ENCODE results near the gene ATXN7L3. TPM values are rescaled to one million over a fixed set of nuclear protein-coding genes. Genes with fewer than 3 reads are reported as not detected.

The ATXN7L3 gene
- total and polyA plus RNA-seq, 9 of the 15 experiments (the other 6 are each of a cell fraction or from before 2014, with no cell fraction given) = 0.62 to 66.1 (median 33.2) TPM

DNA sequence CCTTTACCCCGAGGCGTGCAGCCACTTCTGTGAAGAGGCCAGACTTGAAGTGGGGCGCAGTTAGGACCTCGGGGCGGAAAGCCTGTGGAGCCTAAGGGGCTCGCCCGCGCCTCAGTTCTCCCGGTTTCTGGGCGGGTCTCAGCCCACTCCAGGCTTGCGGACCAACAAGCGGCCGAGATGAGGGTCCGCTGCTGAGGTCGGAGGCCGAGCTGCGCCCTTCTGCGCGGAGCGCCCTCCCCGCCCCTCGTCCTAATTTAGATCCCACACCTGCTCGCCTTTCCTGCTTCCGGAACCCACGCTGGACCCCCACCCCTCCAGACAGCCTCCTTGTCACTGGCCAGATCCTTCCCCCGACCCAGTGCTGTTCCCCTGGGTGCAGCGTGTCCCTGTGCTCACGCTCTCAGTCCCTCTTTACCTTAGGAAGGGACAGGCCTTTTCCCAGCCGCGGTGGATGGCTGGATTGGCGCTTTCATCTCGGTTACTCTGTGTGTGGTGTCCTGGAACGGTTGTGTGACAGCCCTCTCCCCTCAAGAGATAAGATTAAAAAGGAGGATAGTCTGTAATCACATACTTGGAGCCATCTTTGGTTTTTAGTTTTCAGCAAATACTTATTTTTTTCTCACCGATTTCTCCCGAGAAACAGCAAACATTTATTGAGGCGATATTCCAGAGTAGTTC is 933 bp upstream of the ATXN7L3 start (continued):
- TF ChIP-seq, protein P1, sequence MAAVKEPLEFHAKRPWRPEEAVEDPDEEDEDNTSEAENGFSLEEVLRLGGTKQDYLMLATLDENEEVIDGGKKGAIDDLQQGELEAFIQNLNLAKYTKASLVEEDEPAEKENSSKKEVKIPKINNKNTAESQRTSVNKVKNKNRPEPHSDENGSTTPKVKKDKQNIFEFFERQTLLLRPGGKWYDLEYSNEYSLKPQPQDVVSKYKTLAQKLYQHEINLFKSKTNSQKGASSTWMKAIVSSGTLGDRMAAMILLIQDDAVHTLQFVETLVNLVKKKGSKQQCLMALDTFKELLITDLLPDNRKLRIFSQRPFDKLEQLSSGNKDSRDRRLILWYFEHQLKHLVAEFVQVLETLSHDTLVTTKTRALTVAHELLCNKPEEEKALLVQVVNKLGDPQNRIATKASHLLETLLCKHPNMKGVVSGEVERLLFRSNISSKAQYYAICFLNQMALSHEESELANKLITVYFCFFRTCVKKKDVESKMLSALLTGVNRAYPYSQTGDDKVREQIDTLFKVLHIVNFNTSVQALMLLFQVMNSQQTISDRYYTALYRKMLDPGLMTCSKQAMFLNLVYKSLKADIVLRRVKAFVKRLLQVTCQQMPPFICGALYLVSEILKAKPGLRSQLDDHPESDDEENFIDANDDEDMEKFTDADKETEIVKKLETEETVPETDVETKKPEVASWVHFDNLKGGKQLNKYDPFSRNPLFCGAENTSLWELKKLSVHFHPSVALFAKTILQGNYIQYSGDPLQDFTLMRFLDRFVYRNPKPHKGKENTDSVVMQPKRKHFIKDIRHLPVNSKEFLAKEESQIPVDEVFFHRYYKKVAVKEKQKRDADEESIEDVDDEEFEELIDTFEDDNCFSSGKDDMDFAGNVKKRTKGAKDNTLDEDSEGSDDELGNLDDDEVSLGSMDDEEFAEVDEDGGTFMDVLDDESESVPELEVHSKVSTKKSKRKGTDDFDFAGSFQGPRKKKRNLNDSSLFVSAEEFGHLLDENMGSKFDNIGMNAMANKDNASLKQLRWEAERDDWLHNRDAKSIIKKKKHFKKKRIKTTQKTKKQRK (IDR thresholded peaks at IDR 0.05; ENCODE audit: borderline replicate concordance, low read depth, low read length) = no peak
- TF ChIP-seq CCAR2 (IDR thresholded peaks at IDR 0.05; ENCODE audit: low read depth, low read length) (no peak), NCOR1 (IDR thresholded peaks at IDR 0.05) (no peak), CTBP1 (IDR thresholded peaks at IDR 0.05; ENCODE audit: borderline replicate concordance) (no peak), POLR3G (IDR thresholded peaks at IDR 0.05; ENCODE audit: extremely low read depth, insufficient read length, insufficient replicate concordance) (no peak), XRCC5 (IDR thresholded peaks at IDR 0.05; ENCODE audit: low read depth, low read length) (no peak), SRSF3 (IDR thresholded peaks at IDR 0.05; ENCODE audit: insufficient read depth, low read length) (no peak), PHB2 (IDR thresholded peaks at IDR 0.05; ENCODE audit: low read depth) (no peak), ZNF79 (CRISPR knock-in tag; IDR thresholded peaks at IDR 0.05; ENCODE audit: low read depth) (no peak), TFAP4 (CRISPR knock-in tag; IDR thresholded peaks at IDR 0.05; ENCODE audit: borderline replicate concordance) (no peak; the same call in 1 of the 2 replicates), DLX4 (CRISPR knock-in tag; IDR thresholded peaks at IDR 0.05) (no peak), HLTF (IDR thresholded peaks at IDR 0.05) (no peak), ZNF184 (CRISPR knock-in tag; IDR thresholded peaks at IDR 0.05) (no peak), KLF13 (tag; IDR thresholded peaks at IDR 0.05; ENCODE audit: borderline replicate concordance, low read depth) (no peak)
- TF ChIP-seq, protein P2, sequence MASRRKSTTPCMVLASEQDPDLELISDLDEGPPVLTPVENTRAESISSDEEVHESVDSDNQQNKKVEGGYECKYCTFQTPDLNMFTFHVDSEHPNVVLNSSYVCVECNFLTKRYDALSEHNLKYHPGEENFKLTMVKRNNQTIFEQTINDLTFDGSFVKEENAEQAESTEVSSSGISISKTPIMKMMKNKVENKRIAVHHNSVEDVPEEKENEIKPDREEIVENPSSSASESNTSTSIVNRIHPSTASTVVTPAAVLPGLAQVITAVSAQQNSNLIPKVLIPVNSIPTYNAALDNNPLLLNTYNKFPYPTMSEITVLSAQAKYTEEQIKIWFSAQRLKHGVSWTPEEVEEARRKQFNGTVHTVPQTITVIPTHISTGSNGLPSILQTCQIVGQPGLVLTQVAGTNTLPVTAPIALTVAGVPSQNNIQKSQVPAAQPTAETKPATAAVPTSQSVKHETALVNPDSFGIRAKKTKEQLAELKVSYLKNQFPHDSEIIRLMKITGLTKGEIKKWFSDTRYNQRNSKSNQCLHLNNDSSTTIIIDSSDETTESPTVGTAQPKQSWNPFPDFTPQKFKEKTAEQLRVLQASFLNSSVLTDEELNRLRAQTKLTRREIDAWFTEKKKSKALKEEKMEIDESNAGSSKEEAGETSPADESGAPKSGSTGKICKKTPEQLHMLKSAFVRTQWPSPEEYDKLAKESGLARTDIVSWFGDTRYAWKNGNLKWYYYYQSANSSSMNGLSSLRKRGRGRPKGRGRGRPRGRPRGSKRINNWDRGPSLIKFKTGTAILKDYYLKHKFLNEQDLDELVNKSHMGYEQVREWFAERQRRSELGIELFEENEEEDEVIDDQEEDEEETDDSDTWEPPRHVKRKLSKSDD (conservative IDR thresholded peaks at IDR 0.05; ENCODE audit: low read length) = no peak
- TF ChIP-seq, protein P3, sequence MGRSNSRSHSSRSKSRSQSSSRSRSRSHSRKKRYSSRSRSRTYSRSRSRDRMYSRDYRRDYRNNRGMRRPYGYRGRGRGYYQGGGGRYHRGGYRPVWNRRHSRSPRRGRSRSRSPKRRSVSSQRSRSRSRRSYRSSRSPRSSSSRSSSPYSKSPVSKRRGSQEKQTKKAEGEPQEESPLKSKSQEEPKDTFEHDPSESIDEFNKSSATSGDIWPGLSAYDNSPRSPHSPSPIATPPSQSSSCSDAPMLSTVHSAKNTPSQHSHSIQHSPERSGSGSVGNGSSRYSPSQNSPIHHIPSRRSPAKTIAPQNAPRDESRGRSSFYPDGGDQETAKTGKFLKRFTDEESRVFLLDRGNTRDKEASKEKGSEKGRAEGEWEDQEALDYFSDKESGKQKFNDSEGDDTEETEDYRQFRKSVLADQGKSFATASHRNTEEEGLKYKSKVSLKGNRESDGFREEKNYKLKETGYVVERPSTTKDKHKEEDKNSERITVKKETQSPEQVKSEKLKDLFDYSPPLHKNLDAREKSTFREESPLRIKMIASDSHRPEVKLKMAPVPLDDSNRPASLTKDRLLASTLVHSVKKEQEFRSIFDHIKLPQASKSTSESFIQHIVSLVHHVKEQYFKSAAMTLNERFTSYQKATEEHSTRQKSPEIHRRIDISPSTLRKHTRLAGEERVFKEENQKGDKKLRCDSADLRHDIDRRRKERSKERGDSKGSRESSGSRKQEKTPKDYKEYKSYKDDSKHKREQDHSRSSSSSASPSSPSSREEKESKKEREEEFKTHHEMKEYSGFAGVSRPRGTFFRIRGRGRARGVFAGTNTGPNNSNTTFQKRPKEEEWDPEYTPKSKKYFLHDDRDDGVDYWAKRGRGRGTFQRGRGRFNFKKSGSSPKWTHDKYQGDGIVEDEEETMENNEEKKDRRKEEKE (IDR thresholded peaks at IDR 0.05; ENCODE audit: borderline replicate concordance in 1 of 2, control insufficient read depth in 1 of 2, low read depth in 2 of 2, low read length in 1 of 2) = no peak

Measured in K562 (cell line).